ENCODE results near the gene GPR15.
"Not testable (repeated sequence)": the region's sequence is repeated elsewhere in the genome, so short reads cannot be mapped to it uniquely, and the experiment has no call there.

Gene GPR15

GRCh38 chr3:98559769-98560168 lies 28.0 kb downstream of the GPR15 start:
- DNase-seq: not testable (repeated sequence)

GRCh38 chr3:98560911-98561310 lies 29.1 kb downstream of the GPR15 start:
- DNase-seq: no peak

DNA sequence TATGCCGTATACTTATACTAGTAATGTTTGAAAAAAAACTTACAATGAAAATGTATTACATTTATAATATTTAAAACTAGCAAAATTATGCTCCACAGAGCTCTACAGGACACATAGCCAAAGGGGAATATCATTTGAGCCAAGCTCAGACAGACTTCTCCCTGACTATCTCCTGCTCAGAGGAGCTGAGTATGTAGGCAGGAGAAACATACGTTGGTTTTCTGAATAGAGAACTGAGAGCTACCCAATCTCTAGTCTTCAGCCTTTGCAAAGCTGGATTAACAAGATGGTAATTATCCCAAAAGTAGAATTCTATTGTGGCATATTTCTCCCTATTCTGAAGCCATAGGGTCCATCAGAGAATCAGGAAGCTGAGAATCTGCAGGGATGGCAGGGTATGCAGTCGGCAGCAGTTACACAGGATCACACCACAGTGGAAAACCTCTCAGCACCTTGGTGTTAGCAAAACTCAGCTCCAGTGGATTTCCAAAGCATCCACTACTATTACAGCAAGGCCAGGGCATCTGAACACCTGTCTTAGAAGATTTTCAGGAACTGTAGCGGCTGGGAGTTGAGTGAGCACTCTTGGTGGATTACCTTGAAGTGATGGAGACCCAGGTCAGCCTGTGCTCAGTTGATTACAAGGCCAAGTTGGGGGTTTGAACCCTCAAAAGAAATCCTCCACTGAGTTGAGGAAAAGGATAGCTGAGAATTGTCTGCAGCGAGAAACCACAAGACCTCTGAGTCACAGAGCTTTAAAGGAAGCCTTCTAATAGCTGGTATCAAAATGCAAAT lies 30.1 kb downstream of the GPR15 start:
- peak in 1 of 2 experiments; percentile 54 for DNase-seq

GRCh38 chr3:98563661-98564281 lies 32.0 kb downstream of the GPR15 start:
- peak; percentile 53 to 60 for DNase-seq

GRCh38 chr3:98564282-98565005 lies 32.7 kb downstream of the GPR15 start:
- DNase-seq: no peak

DNA sequence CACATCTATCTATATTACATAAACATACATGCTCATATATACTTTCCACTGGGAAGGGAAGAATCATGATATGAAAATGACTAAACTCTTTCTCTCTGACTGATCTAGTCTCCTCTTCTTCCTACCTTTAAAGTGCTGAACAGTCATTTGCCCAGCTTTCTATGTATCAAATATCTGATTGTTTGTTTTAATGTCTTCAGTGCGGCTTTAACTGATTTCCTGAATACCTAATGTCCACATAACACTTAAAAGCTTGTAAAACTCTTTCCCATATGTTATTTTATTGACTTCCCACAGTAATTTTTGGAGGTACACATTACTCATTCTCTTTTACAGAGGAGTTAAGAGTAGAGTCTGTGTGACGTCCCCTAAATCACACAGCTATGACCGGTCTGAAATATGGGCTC lies 33.5 kb downstream of the GPR15 start:
- no peak for DNase-seq

DNA sequence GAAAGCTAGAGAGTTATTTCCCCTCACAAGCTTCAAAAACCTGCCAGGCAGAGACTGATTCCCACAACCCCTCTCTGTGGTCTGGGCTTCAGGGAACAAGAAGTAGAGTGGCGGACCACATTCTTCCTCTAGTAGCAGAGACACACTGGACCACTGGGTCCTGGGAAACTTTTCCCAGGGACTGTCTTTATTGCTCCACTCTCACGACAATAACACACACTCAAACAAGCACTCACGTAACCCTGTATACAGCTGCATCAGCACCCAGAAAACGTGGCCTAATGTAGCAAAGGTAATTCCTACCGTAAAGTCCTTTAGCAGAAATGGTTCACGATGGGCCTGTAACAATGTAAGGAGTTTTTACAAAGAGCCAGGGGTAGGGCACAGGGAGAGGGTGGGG lies 34.1 kb downstream of the GPR15 start:
- no peak for DNase-seq

DNA sequence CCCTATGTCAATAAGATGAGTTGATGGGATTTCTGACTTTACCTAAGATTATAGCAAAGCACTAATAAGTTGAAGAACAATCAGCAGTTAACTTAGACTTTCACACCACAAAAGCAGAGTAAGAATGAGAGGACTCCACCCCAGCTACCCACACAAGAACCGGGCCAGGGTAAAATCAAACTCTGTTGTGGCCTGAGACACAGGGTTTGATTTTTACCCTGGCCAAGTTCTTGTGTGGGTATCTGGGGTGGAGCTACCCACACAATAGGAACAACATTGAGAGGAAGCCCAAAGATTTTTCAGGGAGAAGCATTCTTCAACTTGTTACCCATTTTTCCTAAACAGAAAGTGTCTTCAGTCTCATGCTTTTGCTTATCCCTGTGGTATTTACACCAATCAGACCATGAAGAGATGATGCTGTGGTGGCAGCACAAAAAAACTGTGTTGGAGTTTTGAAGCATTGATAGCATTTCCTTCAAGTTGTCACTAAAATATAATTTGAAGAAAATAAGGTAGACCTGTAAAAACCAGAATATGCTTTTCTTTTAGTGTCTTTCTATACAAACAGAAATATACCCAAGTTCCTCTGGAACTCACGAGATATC lies 36.0 kb downstream of the GPR15 start:
- DNase-seq: no peak

DNA sequence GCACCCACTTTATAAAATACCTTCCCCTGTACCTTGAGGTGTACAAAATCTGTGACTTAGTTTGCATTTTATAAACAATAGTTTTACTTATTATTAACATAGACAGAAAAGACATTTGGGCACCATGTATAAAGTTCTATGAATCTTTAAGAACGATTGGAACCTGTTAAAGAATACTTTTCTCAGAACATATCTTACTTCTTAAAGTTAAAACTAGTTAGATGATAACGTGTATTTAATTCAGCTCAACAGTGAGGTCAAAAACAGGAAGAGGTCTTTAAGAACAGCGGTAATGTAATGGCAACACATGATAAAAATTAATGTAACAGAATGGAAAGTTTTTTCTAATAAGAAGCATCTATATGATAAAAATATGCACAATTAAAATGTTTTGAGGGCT lies 36.6 kb downstream of the GPR15 start:
- DNase-seq: no peak

DNA sequence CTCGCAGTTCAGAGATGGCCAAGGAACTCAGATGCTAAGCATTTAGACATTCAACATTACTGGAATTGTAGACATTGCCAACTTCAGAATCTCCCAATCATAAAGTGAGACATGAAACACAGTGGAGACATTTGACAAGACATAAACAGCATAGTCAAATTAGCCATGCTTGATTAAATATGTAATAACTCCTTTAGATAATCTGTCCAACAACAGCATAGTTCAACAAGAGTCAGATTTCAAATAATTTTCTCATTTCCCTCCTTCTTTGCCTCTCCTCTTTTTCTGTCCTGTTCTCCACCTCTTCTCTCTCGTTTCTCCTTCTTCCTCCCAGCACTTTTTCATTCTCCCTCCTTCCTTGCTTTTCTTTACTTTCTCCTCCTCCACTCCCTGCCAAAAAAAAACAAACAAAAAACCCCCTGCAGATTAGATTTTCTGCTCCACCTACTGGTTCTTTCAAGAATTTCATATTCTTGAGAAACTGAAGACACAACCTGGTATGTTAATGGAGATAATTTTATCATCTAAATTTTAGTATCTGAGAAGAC lies 41.5 kb downstream of the GPR15 start:
- DNase-seq: peak; percentile 50 to 61

- no peak for DNase-seq
These were observed 42.4 kb downstream of the GPR15 start for GRCh38 chr3:98574132-98574531.

GRCh38 chr3:98577178-98577895 lies 45.6 kb downstream of the GPR15 start:
- no peak for DNase-seq

DNA sequence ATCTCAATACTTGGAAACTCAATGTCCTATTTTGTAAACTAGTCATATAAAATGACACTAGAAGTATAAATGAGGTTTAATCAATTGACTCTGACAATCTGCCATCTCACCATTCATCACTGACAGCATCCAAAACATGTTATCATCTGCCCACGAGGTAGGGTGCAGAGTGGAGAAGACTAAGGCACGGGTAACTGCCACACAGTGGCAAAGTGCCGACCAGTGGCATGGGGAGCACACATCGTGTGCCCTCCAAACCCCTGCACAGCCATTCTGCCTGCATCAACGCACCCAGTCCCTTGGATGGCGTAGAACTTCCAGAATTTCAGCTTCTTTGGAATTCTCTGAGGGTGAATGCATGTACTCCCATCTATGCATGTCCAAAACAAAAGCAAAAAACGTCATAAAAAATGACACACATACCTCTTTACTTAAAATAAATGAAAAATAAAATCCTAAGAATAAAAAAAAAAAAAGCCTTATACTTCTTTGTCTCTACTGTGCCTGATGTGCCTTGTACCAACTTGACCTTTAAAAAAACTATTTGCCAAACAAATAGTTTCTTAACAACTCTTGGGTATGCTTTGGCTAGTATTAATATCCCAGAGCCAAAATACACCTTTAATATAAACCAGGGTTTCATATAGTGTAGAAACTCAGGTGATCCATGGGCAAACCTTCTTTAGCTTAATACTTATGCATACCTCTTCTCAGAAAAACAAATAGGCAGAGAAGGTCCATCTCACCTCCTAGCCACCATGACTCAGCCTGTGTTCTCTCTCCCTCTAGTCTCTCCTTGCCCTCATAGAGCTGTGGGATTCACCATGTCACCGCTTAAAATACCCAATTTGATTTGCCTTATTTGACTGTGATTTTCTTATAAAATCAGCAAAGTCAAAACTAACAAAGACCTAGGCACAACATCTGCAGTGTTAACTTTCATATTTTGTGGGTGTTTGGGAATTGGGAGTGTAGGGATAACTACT lies 48.9 kb downstream of the GPR15 start:
- DNase-seq: no peak

- DNase-seq: no peak
These were observed 49.7 kb downstream of the GPR15 start for GRCh38 chr3:98581474-98581873.

GRCh38 chr3:98582042-98582441 lies 50.3 kb downstream of the GPR15 start:
- no peak for DNase-seq

DNA sequence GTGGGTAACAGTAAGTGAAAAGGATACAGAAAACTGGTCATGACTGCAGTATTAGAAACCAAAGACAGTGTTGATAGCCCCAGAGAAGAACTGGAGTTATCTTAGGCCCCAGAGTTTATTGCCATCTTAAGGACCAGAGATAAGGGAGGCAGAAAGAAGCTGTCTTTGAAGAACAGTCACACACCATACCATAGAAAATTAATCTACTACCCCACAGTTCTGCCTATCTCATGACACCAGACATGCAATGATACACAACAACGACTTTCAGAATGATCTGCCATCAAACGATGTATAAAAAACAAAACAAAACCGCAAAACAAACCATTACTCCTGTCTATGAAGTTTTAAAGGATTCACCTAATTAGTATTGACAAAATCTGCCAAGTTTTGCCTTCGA lies 52.0 kb downstream of the GPR15 start:
- DNase-seq: no peak
